HL-60 (cell line): Measurements from ENCODE around the gene OSBPL3.

Source experiments
- DNase-seq, 2 experiments: peaks; one replicate each; pipeline ENCODE4 v3.0.0-alpha.2; 2010 to 2020; ENCODE audit warnings: low read depth in 1 of 2, low spot score in 1 of 2
- H3K27ac ChIP-seq: fragments of 250-450 bp; sonication (Bioruptor Pico); replicated peaks from 2 replicates; pipeline ENCODE4 v1.5.1; 2020; ENCODE audit warnings: mild to moderate bottlenecking, moderate library complexity
- H3K27me3 ChIP-seq: fragments of 250-450 bp; sonication (Bioruptor Pico); 2 replicates; pipeline ENCODE4 v1.5.1; 2021; ENCODE audit warnings: mild to moderate bottlenecking, moderate library complexity; ENCODE audit not compliant: insufficient read depth, poor library complexity, severe bottlenecking
- H3K4me3 ChIP-seq: replicated peaks from 2 replicates; pipeline ENCODE4 v1.5.1; 2011; ENCODE audit warnings: mild to moderate bottlenecking, control low read depth, low read length; ENCODE audit not compliant: insufficient read depth
- CTCF ChIP-seq: IDR thresholded peaks from one replicate; pipeline ENCODE4 v1.5.1; 2011; ENCODE audit warnings: low read length, control low read depth, inconsistent platforms; ENCODE audit not compliant: insufficient read depth
- GABPA ChIP-seq: IDR thresholded peaks from 2 replicates; pipeline ENCODE4 v1.6.1; 2012; ENCODE audit warnings: low read depth
- POLR2AphosphoS5 ChIP-seq: IDR thresholded peaks from 2 replicates; pipeline ENCODE4 v1.6.1; 2012; ENCODE audit warnings: low read depth
- REST ChIP-seq: IDR thresholded peaks from 2 replicates; pipeline ENCODE4 v1.6.1; 2012; ENCODE audit warnings: low read depth; ENCODE audit not compliant: insufficient replicate concordance
- SPI1 ChIP-seq: IDR thresholded peaks from 2 replicates; pipeline ENCODE4 v1.6.1; 2012; ENCODE audit warnings: low read depth, mild to moderate bottlenecking, borderline replicate concordance

Gene OSBPL3

GRCh38 chr7:25002786-25003185 lies 22.8 kb upstream of the OSBPL3 start:
- TF ChIP-seq POLR2AphosphoS5 (no peak), GABPA (no peak), CTCF (no peak), REST (no peak), SPI1 (no peak)
- Histone ChIP-seq H3K27ac (no peak overlapping the region), H3K4me3 (no peak overlapping the region), H3K27me3 (no peaks in the 10 kb centered on the region)
- no peak for DNase-seq

GRCh38 chr7:24995466-24995865 lies 15.5 kb upstream of the OSBPL3 start:
- H3K27ac ChIP-seq, result no peak overlapping the region
- TF ChIP-seq POLR2AphosphoS5 (no peak), GABPA (no peak), CTCF (no peak), REST (no peak), SPI1 (no peak)
- no peak for DNase-seq
- no peak overlapping the region for H3K4me3 ChIP-seq
- H3K27me3 ChIP-seq, result no peaks in the 10 kb centered on the region

- TF ChIP-seq POLR2AphosphoS5 (no peak), REST (no peak), GABPA (no peak), CTCF (no peak), SPI1 (no peak)
- no peak for DNase-seq
These were observed 12.3 kb upstream of the OSBPL3 start for GRCh38 chr7:24992314-24992713.

More at GRCh38 chr7:24992314-24992713, 12.3 kb upstream of the OSBPL3 start:
- Histone ChIP-seq H3K27ac (no peak overlapping the region), H3K27me3 (peaks cover 2% of the 10 kb centered on the region), H3K4me3 (no peak overlapping the region)
